Neural progenitor cell (in vitro differentiated cells): ENCODE results near the gene RNF128.

Experiments
- CTCF ChIP-seq: fragments of 200-600 bp; sonication (generic); IDR thresholded peaks from 2 replicates; pipeline ENCODE4 v1.5.1; 2017; ENCODE audit warnings: antibody characterized with exemption, mild to moderate bottlenecking
- EZH2 ChIP-seq: fragments of 200-600 bp; sonication (generic); IDR thresholded peaks from 2 replicates; pipeline ENCODE4 v1.6.1; 2017; ENCODE audit warnings: antibody characterized with exemption, mild to moderate bottlenecking, moderate library complexity

DNA sequence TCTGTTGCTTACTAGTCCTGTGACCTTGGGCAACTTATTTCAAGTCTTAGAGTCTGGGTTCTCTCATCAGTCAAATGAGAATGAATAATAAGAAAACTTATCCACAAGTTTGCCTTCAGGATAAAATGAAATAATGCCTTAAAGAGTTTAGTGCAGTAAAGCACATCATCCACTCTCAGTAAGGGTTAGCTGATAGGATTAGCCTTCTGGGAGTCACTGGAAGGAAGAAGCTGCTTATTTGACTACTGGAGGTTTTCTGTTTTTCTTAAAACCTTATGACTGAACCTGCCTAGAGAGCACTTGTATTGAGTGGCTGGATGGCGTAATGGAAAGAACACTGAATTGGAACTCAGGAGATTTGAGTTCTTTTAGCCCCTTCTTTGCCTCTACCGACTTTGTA lies 1.8 kb downstream of the RNF128 start:
- TF ChIP-seq CTCF (no peak), EZH2 (no peak)
